KOPT-K1 (cell line): Measurements from ENCODE around the gene ARID4B.
A peak's percentile ranks its signal among the peaks of the same experiment; 100 is the strongest.

Source experiments
- H3K27ac ChIP-seq: fragments of 200-600 bp; sonication (generic); 2 replicates; pipeline ENCODE4 v1.5.1; 2016; ENCODE audit warnings: antibody characterized with exemption, mild to moderate bottlenecking, low read depth, low read length; ENCODE audit not compliant: poor library complexity, severe bottlenecking
- H3K36me3 ChIP-seq: fragments of 200-600 bp; sonication (generic); 2 replicates; pipeline ENCODE4 v1.5.1; 2017; ENCODE audit warnings: antibody characterized with exemption, mild to moderate bottlenecking, low read length, moderate library complexity; ENCODE audit not compliant: insufficient read depth
- H3K9me3 ChIP-seq: fragments of 200-600 bp; sonication (generic); 2 replicates; pipeline ENCODE4 v1.5.1; 2017; ENCODE audit warnings: antibody characterized with exemption, low read length, mild to moderate bottlenecking; ENCODE audit not compliant: insufficient read depth, poor library complexity, severe bottlenecking

The ARID4B gene

GRCh38 chr1:235342471-235342870 is 14.5 kb upstream of the ARID4B start:
- no peaks in the 10 kb centered on the region for H3K9me3 ChIP-seq
- no peak overlapping the region for H3K27ac ChIP-seq
- H3K36me3 ChIP-seq = peaks cover 53% of the 10 kb centered on the region

GRCh38 chr1:235342039-235342438 is 14.1 kb upstream of the ARID4B start:
- Histone ChIP-seq H3K9me3 (no peaks in the 10 kb centered on the region), H3K36me3 (peaks cover 53% of the 10 kb centered on the region), H3K27ac (no peak overlapping the region)

GRCh38 chr1:235341334-235341733 is 13.4 kb upstream of the ARID4B start:
- H3K36me3 ChIP-seq = peaks cover 53% of the 10 kb centered on the region
- no peak overlapping the region for H3K27ac ChIP-seq
- no peaks in the 10 kb centered on the region for H3K9me3 ChIP-seq

- Histone ChIP-seq H3K36me3 (peaks cover 62% of the 10 kb centered on the region), H3K27ac (no peak overlapping the region), H3K9me3 (no peaks in the 10 kb centered on the region)
Measured at GRCh38 chr1:235339746-235340145, 11.8 kb upstream of the ARID4B start.

- peak overlapping the region; percentile 63 for H3K27ac ChIP-seq
- H3K9me3 ChIP-seq = no peaks in the 10 kb centered on the region
- peaks cover 52% of the 10 kb centered on the region for H3K36me3 ChIP-seq
Measured at GRCh38 chr1:235336903-235337302, 8.9 kb upstream of the ARID4B start.

- peaks cover 37% of the 10 kb centered on the region for H3K36me3 ChIP-seq
- no peak overlapping the region for H3K27ac ChIP-seq
- H3K9me3 ChIP-seq = no peaks in the 10 kb centered on the region
Measured at GRCh38 chr1:235331401-235331800, 3.4 kb upstream of the ARID4B start.

- Histone ChIP-seq H3K27ac (no peak overlapping the region), H3K36me3 (peaks cover 37% of the 10 kb centered on the region), H3K9me3 (no peaks in the 10 kb centered on the region)
Measured at GRCh38 chr1:235330918-235331285, 2.9 kb upstream of the ARID4B start.

- H3K9me3 ChIP-seq = no peaks in the 10 kb centered on the region
- H3K27ac ChIP-seq = peak overlapping the region; percentile 87
- peaks cover 31% of the 10 kb centered on the region for H3K36me3 ChIP-seq
Measured at GRCh38 chr1:235329139-235329902, 1.3 kb upstream of the ARID4B start.

GRCh38 chr1:235328271-235329138 is 526 bp upstream of the ARID4B start, which contains the start of gene GGPS1:
TSS of gene GGPS1 (plus strand) at chr1:235328570. CDS start at chr1:235335265, 6,695 bp downstream.
- peaks cover 37% of the 10 kb centered on the region for H3K36me3 ChIP-seq
- peak within 1 kb of the TSS; percentile 87 for H3K27ac ChIP-seq

GRCh38 chr1:235326719-235327558 is 1.0 kb downstream of the ARID4B start:
- no peaks in the 10 kb centered on the region for H3K9me3 ChIP-seq
- H3K36me3 ChIP-seq = peaks cover 41% of the 10 kb centered on the region
- H3K27ac ChIP-seq = peak overlapping the region; percentile 87

More at GRCh38 chr1:235328271-235329138, 526 bp upstream of the ARID4B start, which contains the start of gene GGPS1:
- no peaks in the 10 kb centered on the region for H3K9me3 ChIP-seq

GRCh38 chr1:235325854-235326253 is 2.1 kb downstream of the ARID4B start:
- H3K27ac ChIP-seq = peak overlapping the region; percentile 87

GRCh38 chr1:235325139-235325538 is 2.8 kb downstream of the ARID4B start:
- H3K36me3 ChIP-seq = peaks cover 45% of the 10 kb centered on the region
- peak overlapping the region; percentile 87 for H3K27ac ChIP-seq
- H3K9me3 ChIP-seq = no peaks in the 10 kb centered on the region

More at GRCh38 chr1:235325854-235326253, 2.1 kb downstream of the ARID4B start:
- Histone ChIP-seq H3K9me3 (no peaks in the 10 kb centered on the region), H3K36me3 (peaks cover 41% of the 10 kb centered on the region)

GRCh38 chr1:235324296-235324695 is 3.7 kb downstream of the ARID4B start:
- H3K9me3 ChIP-seq = no peaks in the 10 kb centered on the region
- H3K27ac ChIP-seq = peak overlapping the region; percentile 87
- peaks cover 51% of the 10 kb centered on the region for H3K36me3 ChIP-seq

GRCh38 chr1:235320521-235321179 is 7.3 kb downstream of the ARID4B start:
- no peaks in the 10 kb centered on the region for H3K9me3 ChIP-seq
- H3K27ac ChIP-seq = no peak overlapping the region
- H3K36me3 ChIP-seq = peaks cover 61% of the 10 kb centered on the region
